GM12892 (cell line): ENCODE data around the gene NEK8.

ENCODE experiments used
- POLR2A ChIP-seq: IDR thresholded peaks from 2 replicates; pipeline ENCODE4 v1.6.1; 2011; ENCODE audit warnings: low read depth, low read length, control low read depth
- POLR2AphosphoS5 ChIP-seq: IDR thresholded peaks from 2 replicates; pipeline ENCODE4 v1.6.1; 2011; ENCODE audit warnings: low read depth, low read length, control low read depth
- TAF1 ChIP-seq: IDR thresholded peaks from 2 replicates; pipeline ENCODE4 v1.6.1; 2011; ENCODE audit warnings: low read depth, mild to moderate bottlenecking, control low read depth, low read length, borderline replicate concordance

GRCh38 chr17:28705728-28706334 lies 22.8 kb upstream of the NEK8 start:
- no peak for TF ChIP-seq POLR2AphosphoS5
- TF ChIP-seq POLR2A, result no peak
- no peak for TF ChIP-seq TAF1
